GM12892 (cell line): ENCODE measurements around the gene FBP1.

Experiments
- POLR2A ChIP-seq: IDR thresholded peaks from 2 replicates; pipeline ENCODE4 v1.6.1; 2011; ENCODE audit warnings: low read depth, low read length, control low read depth
- POLR2AphosphoS5 ChIP-seq: IDR thresholded peaks from 2 replicates; pipeline ENCODE4 v1.6.1; 2011; ENCODE audit warnings: low read depth, low read length, control low read depth
- TAF1 ChIP-seq: IDR thresholded peaks from 2 replicates; pipeline ENCODE4 v1.6.1; 2011; ENCODE audit warnings: low read depth, mild to moderate bottlenecking, control low read depth, low read length, borderline replicate concordance

DNA sequence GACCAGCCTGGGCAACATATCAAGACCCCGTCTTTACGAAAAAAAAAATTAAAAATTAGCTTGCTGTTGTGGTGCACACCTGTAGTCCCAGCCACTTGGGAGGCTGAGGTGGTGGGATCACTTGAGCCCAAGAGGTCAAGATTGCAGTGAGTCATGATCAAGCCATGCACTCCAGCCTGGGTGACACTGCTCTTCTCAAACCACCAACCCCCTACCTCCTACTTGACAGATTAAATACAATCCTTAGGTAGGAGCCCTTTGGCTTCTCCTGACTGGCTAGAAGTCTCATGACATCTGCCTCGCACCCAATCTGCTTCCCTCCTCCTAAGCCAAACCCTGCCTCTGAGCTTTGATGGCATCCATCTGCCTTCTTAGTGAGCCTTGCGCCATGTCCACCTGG, 11.6 kb upstream of the FBP1 start:
- no peak for TF ChIP-seq POLR2A
- no peak for TF ChIP-seq POLR2AphosphoS5
- no peak for TF ChIP-seq TAF1
